Measurements from ENCODE around the gene CCAR1.

DNA sequence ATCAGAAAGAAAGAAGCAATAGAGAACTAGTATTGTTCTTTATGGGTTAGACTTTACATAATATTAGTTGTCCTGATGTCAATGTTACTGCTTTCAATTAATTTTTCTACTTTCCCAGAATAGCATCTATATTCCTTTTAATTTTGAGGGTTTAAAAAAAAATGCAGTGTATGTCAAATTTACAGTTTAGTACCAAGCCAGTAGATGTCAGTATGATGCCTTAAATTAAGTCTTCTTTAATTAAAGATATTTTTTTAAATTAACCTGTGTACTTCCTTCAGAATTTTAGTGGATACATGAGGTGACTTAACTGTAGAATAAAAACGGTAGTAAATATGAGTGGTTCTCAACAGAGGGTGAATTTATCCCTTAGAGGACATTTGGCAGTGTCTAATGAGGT lies 71.1 kb downstream of the CCAR1 start:
- TF ChIP-seq CTCF (IDR thresholded peaks at IDR 0.05): no peak
- TF ChIP-seq POLR2A (IDR thresholded peaks at IDR 0.05): no peak

Measured in testis (tissue), 2 donors.